HG02981 (cell line): ENCODE data around the gene CPN2.

Experiments used
- ATAC-seq: cut with Tn5 transposase; IDR thresholded peaks from one replicate; pipeline ENCODE4 v1.9.1; 2021; ENCODE audit warnings: mild to moderate bottlenecking, moderate library complexity; ENCODE audit not compliant: unreplicated experiment

The CPN2 gene, protein sequence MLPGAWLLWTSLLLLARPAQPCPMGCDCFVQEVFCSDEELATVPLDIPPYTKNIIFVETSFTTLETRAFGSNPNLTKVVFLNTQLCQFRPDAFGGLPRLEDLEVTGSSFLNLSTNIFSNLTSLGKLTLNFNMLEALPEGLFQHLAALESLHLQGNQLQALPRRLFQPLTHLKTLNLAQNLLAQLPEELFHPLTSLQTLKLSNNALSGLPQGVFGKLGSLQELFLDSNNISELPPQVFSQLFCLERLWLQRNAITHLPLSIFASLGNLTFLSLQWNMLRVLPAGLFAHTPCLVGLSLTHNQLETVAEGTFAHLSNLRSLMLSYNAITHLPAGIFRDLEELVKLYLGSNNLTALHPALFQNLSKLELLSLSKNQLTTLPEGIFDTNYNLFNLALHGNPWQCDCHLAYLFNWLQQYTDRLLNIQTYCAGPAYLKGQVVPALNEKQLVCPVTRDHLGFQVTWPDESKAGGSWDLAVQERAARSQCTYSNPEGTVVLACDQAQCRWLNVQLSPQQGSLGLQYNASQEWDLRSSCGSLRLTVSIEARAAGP

DNA sequence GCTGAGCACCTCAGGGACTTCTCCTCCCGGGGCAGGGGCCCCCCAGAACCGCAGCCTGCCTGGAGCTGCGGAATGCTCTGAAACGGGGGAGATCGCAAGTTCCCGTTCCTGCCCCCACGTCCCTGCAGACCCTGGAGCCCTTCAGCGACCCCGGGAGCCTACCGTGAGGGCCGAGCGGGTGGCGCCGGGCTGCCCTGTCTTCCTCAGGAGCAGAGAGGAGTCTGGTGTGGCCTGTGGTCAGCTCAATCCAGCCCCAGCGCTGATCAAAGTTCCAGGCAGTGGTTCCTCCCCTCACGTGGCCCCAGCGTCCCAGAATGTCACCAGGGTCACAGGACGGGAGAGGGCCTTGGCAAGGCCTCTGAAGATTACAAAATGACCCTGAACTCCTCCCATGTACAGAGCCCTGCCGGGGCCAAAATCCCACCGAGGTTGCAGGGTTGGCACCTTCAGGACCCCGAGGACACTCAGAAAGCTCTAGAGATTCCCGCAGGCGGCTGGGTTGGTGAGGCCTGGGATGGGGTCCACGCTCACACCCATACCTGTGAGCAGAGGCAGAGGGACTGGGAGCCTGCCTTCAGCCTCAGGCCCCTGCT lies at the start of gene CPN2:
TSS of gene CPN2 (minus strand) at position 249 of the 593 bp plus-strand sequence. CDS start 8,626 bp downstream, outside the sequence.
- ATAC-seq: no peak

DNA sequence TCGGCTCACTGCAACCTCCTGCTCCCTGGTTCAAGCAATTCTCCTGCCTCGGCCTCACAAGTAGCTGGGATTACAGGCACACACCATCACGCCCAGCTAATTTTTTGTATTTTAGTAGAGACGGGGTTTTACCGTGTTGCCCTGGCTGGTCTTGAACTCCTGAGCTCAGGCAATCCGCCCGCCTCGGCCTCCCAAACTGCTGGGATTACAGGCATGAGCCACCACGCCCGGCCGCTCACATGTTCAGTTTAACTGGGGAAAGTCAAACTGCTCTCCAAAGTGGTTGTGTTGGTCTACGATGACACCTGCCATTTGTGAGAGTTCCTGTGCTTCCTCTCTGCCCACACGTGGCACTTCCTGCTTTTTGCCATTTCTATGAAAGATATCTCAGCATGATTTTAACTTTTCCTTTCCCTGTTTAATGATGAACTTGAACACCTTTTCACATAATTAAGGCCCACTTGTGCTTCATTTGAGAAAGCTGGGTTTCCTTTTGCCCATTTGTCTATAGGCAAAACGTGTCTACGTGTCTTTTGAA lies 48.8 kb upstream of the CPN2 start:
- ATAC-seq: no peak

DNA sequence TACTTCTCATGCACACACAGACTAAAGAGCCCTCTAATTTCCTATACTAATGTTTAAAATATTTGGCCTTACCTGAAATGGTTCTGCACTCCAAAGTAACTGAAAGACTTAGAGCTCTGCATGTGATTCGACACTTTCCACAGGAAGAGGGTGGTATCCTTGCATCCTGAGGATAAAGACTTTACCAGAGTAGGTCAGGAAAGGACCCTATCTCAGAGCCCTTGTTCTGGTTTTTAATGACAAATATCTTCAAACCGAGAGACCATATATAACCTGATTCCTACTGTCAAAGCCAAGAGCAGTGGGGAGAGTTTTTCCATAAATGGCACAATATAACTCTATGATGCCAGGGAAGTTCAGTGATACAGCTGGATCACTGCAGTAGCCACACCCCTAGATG lies 48.0 kb upstream of the CPN2 start, which contains the start of gene GP5:
TSS of gene GP5 (minus strand) at position 101 of the 400 bp plus-strand sequence. CDS start 984 bp downstream, outside the sequence.
- no peak for ATAC-seq

DNA sequence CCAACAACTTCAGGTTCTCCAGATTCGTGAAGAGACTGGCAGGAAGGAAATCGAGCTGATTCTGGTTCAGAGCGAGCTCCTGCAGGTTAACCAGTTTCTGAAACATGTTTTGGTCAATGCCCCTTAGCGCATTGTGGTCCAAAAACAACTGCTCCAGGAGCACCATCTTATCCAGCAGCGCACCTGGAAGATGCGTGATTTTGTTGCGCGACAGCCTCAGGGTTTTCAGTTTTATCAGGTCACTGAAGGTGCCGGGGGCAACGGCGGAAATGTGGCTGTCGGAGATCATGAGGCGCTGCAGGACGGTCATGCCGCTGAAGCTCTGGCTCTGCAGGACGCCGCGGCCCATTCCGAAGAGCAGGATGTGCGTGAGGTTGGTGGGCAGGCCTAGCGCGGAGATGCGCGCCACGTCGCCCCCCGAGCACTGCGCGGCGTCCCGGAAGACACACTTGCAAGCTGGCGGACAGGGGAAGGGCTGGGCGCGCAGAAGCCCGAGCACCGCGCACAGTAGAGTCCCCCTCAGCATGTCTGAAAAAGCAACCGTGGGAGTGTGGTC lies 46.7 kb upstream of the CPN2 start:
- no peak for ATAC-seq

DNA sequence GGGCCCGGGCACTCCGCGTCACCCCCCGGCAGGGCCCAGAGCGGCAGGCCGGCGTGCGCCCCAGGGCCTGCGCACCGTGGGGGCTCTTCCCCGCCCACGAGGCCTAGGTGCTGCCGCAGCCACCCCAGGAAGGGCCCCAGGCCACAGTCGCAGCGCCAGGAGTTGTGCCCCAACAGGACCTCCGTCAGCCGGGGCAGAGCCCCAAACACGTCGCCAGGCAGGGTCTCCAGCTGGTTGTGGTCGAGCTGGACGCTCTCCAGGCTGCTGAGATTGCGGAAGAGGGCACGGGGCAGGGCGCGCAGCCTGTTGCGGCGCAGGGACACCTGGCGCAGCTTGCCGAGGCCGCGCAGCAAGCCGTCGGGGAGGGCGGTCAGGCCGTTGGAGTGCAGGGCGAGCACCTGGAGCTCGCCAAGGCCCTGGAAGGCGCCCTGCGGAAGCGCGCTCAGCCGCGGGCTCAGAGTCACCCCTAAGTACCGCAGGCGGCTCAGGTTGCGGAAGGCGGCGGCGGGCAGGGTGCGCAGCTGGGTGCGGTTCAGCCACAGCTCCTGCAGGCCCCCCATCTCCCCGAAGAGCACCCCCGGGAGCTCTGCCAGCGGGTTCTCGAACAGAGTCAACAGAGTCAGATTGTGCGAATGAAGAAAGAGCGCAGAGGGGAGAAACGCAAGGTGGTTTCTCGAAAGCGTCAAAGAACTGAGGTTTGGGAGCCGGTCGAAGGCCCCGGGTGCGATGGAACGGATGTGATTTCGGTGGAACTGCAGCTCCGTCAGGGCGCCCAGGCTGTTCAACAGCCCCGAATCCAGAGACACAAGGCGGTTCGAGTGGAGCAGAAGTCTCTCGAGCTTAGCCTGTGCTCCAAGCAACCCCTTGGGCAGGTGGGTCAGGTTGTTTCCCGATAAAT lies 46.0 kb upstream of the CPN2 start:
- no peak for ATAC-seq

DNA sequence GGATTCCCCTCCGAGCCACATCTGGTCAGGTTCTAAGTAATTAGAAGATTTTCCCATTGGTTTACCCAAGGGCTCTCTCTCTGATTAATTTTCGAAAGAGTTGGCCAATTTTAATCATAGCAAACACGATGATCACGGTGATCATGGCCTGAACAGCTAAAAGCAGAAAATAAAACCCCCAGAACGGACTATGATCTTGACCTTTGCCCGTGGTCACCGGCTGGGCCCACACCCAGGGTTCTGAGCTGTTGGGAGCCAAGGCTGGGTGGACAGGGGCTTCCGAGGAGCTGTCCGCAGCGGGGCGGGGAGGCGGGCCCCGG lies 45.4 kb upstream of the CPN2 start:
- no peak for ATAC-seq

DNA sequence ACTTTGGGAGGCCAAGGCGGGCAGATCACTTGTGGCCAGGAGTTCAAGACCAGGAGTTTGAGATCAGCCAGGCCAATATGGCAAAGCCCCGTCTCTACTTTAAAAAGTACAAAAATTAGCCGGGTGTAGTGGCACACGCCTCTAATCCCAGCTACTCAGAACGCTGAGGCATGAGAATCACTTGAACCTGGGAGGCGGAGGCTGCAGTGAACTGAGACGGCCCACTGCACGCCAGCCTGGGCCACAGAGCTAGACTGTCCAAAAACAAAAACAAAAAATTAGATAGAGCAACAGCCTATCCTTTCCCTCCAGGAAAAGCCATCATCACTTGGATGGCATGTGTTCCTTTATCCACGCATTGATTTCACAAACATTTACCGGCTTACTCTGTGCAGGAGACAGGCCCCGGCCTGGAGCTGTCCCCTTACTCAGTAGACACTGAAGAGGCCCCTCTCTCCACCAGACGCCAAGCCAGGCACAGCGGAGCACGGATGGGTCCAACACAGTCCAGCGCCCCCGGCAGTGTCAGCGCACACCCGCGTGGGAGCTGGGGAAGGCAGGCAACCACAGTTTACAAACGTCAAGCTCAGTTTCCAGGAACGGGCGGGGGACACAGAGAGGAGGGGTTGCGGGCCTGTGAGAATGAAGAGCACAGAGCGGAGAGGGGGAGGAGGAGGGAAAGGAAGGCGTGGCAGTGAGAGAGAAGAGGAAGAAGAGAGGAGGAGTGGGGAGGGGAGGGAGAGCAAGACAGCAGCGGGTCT lies 44.8 kb upstream of the CPN2 start:
- ATAC-seq: no peak

DNA sequence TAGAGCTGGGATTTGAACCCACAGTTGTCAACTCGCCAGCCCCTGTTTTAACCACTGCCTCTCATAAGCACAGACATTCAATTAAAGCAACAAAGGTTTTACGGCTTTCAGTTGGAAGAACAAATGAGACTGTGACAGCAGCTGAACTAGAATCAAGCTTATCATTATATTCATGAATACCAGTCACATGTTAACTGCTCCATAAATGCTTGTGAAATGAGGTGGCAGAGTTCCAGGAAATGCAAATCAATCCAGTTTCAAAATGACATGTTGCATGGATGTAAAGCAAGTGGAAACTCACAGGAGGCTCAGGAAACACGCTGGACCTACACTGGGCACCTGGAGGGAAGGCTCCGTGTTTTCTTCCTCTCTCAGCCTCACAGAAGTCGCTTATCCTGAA lies 44.1 kb upstream of the CPN2 start:
- no peak for ATAC-seq

DNA sequence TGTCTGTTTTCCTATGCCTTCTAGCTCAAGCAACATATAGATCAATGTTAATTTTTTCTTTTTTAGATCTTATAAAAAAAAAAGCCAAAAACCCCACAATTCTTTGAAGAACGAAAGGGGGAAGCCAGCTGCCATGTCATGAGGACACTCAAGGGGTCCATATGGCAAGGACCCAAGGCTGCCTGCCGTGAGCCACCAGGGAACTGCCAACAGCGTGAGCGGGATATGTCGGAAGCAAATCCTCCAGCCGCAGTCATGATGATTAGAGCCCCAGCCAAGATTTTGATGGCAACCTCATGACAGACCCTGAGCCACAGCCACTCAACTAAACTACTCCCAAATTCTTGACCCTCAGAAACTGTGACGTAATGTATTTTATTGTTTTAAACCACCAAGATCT lies 41.4 kb upstream of the CPN2 start:
- no peak for ATAC-seq

DNA sequence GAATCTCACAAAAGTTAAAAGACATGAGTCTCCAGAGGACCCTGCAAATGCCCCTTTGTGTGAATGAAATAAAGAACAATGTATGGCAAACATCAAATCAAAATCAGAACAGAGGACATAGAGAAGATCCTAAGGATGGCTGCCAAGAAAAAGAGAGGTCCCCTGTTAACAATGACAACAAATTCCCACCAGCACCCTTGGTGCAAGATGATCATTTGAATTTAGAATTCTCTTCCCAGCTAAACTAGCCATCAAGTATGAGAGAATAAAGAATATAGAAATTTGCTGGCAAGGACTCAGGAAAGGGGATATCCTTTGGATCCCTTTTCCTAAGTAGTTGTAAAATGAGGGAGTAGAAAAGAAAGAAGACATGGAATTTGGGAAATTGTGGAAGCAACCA lies 39.7 kb upstream of the CPN2 start:
- no peak for ATAC-seq

DNA sequence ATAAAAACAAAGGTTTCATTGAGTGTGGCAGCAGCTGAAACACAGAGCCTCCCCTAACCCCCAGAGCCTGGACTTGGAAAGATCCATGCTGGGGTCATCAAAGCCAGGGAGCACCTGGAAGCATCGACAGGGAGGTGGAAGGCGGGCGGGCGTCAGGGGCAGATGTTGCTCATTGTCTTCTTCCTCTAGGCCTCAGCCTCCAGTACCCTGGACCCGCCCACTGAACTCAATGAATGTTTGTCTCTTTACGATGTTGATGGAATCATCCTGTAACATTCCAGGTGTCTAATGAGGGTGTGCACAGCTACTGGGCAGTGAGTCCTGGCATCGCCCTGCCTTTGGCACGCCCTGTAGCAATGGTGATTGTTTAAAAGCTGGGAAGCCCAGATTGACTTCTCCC lies 38.1 kb upstream of the CPN2 start:
- ATAC-seq: no peak

DNA sequence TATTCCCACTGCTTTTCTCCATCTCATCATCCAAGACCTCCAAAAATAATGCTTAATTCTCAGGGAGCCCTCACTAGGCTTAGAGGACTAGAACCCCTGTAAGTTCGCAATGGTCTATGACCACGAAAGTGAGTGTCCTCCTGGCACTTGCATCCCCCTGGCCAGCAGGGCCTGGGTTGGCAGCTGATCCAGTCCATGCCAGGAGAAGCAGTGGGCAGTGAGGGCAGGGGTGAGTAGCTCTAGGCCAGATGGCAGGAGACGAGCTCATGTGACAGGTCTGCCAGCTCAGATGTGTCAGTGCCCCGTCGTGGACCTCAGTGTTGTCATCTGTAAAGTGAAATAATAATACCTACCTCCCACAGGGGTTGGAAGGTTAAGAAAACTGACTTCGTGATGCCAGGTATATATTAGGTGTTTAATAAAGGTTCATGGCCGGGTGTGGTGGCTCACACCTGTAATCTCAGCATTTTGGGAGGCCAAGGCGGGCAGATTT lies 36.8 kb upstream of the CPN2 start:
- ATAC-seq: no peak

DNA sequence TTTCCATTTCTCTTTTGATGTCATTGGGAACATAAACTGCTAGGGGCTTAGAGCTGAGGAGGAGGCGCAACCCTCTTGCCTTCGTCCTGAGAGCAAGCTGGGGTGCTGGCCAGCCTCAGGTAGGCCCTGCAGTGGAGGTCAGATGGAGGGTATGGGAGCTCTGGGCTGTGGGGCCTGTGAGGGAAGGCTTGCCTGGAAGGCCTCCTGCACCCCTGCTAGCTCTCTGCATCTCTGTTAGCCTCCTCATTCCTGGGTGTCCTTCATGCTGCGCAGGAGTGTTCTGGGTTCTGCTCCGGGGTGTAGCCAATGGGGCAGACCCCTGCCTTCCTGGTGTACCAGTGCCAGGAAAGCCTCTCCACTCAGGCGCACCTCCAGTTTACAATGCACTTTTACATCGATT lies 36.1 kb upstream of the CPN2 start:
- ATAC-seq: no peak

DNA sequence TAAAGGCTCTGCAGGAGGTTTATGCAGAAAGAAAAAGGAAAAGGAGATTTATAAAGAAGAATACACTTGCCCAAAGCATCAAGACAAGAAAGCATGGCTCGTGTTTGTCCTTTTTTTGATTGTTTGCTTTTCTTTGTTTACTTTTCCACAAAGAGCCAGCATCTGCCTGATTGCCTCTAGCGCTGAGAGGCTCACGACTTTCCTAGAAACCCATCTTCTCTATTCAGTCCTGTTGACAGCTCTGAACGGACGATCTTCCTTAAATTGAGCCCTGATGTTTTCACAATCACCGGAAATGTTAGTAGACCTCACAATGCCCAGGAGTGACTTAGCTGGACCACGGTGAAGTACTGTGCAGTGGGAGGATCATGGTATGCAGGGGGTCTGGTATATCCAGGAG lies 35.5 kb upstream of the CPN2 start:
- ATAC-seq: no peak

DNA sequence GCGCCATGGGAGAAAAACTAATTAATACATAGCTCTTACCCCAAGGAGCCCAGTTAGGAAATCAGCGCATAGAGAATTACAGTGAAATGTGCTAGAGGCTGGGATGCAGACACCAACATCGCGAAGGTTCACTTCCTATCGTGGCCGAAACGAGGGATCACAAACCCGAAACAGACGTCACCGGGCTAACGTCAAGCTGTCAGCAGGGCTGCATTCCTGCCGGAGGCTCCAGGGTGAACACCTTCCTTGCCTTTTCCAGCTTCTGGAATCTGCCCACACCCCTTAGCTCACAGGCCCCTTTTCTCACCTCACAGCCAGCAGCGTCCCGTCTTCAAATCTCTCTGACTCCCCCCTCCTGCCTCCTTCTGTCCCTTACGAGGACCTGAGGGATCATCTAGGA lies 34.9 kb upstream of the CPN2 start:
- ATAC-seq: no peak

DNA sequence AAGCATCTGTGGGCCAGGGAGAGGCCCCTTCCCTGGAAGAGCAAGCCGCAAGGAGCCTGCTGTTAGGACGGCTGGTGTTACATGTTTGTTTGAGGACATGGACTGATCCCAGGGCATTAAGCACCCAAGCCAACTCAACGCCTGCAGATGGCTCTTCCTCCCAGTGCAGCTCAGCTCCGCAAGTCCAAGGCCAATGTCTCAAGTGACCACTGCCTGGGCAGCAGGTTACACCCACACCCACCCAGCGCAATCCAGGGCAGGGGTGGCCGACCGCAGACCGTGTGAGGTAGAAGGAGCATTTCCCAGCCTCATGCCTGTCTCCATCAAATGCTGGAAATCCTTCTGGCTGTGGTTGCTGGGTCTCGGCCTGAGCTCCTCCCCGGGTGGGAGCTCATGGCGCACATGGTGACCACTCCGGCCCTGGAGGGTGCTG lies 33.5 kb upstream of the CPN2 start:
- no peak for ATAC-seq

DNA sequence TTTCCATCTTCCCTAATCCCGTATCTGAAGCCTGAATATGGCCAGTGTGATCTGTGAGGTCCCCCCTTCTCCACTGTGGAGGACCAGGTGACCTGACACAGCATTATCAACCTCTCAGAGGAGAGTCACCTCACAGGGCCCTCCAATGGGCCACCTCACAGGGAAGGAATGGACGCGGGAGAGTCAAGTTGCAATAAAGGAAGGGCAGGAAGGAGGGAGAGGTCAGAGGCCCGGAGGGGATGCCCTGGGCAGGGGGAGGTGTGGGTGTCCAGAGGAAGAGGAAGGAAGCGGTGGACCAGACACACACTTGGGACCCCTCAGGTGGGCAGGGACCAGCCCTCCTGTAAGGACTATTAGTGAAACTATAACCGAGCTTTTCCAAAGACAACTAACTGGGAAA lies 33.0 kb upstream of the CPN2 start:
- ATAC-seq: no peak

DNA sequence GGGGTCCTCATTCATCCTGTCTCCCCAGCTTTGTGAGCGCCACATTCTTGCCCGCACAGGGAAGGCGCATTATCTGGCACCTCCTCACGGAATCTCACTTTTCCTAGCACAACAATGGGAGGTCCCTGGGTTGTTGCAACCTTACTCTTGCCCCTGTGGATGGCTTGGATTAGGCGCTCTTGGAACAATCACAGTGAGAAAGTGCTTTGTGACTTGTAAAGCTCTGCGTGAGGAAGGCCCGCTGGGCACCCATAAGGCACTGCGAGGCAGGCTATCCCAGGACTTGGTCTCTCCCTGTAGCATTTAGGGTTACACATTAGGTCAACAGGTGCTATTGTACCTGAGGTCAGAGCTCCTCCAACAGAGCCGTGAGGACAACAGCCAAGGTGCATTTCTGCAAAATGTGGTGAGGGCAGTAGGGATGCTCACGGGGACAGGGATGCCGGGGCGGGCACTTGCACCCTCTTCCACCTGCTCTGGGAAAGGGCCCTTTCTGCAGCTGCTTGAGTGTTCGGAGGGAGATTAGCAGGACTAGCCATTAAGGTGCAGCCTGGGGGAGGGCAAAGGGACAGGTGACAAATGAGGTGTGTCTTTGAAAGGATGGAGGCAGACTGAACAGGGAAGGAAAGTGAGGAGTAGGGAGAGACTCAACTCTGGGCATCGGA lies 32.3 kb upstream of the CPN2 start:
- ATAC-seq: no peak

DNA sequence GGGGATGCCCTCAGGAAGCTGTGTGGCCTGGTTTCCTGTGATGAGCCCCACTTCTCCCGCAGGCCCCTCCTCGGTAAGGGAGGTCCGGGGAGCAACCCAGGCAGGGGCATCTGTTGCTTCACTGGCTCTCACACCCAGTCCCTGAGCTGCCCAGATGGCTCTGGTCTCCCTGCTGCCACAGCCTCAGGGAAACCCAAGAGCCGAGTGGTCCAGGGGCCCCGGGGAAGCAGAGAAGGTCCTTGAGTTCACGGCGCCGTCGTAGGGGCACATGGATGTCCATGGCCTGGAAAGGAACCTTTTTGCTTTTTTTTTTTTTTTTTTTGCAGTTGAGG lies 31.7 kb upstream of the CPN2 start:
- no peak for ATAC-seq
